Choroid plexus epithelial cell (primary cell): Measurements from ENCODE around the gene HECTD2.
"Not testable (repeated sequence)": the region's sequence is repeated elsewhere in the genome, so short reads cannot be mapped to it uniquely, and the experiment has no call there.

Source experiments
- DNase-seq: peaks from one replicate; pipeline ENCODE4 v3.0.0-alpha.2; 2010; ENCODE audit warnings: low read depth
- H3K4me3 ChIP-seq: 2 replicates; pipeline ENCODE4 v1.5.1; 2011; ENCODE audit warnings: low read depth, mild to moderate bottlenecking, control low read depth, low read length, moderate library complexity
- TF ChIP-seq, protein P1 (sequence below): conservative IDR thresholded peaks from 2 replicates; pipeline ENCODE4 v1.5.1; 2011; ENCODE audit warnings: low read depth, mild to moderate bottlenecking, control low read depth, inconsistent platforms, low read length, moderate library complexity

Gene HECTD2, protein sequence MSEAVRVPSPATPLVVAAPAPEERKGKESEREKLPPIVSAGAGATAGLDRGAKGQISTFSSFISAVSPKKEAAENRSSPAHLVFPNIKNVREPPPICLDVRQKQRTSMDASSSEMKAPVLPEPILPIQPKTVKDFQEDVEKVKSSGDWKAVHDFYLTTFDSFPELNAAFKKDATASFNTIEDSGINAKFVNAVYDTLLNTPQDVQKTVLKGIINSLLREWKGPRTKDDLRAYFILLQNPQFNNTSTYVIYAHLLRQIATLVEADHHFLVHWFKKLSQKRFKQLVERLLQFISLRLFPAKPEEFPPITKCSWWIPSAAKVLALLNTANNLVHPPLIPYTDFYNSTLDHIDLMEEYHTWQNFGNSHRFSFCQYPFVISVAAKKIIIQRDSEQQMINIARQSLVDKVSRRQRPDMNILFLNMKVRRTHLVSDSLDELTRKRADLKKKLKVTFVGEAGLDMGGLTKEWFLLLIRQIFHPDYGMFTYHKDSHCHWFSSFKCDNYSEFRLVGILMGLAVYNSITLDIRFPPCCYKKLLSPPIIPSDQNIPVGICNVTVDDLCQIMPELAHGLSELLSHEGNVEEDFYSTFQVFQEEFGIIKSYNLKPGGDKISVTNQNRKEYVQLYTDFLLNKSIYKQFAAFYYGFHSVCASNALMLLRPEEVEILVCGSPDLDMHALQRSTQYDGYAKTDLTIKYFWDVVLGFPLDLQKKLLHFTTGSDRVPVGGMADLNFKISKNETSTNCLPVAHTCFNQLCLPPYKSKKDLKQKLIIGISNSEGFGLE

DNA sequence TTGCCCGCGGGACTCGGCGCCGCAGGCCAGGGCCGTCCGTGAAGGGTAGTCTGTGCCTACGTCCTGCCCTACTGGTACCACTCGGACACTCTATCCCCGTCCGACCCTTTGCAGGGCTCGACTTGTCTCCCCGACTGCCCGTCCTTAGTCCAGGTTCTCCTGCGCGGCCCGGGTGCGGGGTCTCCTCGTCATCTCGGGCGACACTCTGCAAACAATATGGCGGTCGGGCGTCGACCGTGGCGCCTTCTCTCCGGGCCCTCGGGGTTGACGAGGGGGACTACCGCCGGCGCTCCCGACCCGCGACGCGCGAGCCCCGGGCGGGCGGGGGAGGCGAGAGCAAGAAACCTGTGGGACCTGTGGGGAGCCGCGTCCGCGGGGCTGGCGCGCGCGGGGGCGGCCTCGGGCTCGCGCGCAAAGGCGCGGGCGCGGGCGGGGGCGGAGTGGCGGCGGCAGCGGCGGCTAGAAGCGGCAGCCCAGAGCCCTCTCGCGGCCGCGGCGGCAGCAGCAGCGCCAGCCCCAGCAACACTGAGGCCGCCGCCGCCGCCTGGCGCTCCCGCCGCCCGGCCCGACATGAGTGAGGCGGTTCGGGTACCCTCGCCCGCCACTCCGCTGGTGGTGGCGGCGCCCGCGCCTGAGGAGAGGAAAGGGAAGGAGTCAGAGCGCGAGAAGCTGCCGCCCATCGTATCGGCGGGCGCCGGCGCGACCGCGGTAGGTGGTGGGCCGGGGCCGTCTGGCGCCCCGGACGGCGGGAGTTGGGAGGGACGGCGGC is at the start of gene HECTD2:
Gene HECTD2, plus strand, starts transcription at position 476 of the 769 bp plus-strand sequence. Its CDS starts 95 bp downstream, at position 571.
- TF ChIP-seq, protein P1, sequence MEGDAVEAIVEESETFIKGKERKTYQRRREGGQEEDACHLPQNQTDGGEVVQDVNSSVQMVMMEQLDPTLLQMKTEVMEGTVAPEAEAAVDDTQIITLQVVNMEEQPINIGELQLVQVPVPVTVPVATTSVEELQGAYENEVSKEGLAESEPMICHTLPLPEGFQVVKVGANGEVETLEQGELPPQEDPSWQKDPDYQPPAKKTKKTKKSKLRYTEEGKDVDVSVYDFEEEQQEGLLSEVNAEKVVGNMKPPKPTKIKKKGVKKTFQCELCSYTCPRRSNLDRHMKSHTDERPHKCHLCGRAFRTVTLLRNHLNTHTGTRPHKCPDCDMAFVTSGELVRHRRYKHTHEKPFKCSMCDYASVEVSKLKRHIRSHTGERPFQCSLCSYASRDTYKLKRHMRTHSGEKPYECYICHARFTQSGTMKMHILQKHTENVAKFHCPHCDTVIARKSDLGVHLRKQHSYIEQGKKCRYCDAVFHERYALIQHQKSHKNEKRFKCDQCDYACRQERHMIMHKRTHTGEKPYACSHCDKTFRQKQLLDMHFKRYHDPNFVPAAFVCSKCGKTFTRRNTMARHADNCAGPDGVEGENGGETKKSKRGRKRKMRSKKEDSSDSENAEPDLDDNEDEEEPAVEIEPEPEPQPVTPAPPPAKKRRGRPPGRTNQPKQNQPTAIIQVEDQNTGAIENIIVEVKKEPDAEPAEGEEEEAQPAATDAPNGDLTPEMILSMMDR = peak; percentile 26
- H3K4me3 ChIP-seq = peak within 1 kb of the TSS; percentile 93
- DNase-seq = peak; percentile 76

DNA sequence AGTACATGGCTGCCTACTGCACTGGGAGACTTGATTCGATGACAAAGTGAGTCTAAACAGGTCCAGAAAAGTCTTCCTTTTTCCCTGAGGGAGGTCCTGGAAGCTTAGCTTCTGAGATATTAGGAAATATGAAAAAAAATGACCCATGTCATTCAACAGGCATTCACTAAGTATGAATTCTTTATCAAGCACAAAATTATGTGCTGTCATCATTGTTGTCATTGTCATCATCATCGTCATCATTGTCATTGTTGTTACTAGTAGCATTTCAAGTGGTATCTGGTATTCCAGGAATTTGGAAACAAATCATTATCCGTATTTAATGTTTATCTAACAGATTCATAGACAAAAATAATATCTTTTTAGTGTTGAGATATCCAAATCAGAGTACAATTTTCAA is 49.7 kb upstream of the HECTD2 start:
- H3K4me3 ChIP-seq = no peak overlapping the region
- DNase-seq = no peak
- TF ChIP-seq, protein P1 = no peak

DNA sequence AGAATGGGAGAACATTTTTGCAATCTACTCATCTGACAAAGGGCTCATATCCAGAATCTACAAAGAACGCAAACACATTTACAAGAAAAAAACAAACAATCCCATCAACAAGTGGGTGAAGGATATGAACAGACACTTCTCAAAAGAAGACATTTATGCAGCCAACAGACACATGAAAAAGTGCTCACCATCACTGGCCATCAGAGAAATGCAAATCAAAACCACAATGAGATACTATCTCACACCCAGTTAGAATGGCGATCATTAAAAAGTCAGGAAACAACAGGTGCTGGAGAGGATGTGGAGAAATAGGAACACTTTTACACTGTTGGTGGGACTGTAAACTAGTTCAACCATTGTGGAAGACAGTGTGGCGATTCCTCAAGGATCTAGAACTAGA is 44.6 kb upstream of the HECTD2 start:
- DNase-seq, H3K4me3 ChIP-seq: not testable (repeated sequence)

DNA sequence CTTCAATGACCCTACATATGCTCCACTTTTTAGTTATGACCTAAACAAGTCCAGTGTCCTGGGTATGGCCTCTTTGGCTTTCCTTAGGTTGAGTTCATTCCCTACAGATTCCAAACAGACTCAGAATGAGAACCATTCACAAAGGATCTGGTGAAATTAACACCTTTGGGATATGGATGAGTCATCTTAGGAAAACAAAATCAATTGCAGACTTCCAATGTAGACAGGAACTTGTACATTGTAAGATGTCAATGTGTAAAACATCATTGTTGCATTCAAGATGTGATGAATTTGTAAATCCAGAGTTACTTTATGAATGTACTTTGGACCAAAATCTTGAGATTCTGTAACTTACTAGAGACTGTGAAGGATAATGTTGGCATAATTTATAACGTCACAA is 43.4 kb upstream of the HECTD2 start:
- no peak for DNase-seq
- TF ChIP-seq, protein P1 = no peak
- H3K4me3 ChIP-seq = no peak overlapping the region

DNA sequence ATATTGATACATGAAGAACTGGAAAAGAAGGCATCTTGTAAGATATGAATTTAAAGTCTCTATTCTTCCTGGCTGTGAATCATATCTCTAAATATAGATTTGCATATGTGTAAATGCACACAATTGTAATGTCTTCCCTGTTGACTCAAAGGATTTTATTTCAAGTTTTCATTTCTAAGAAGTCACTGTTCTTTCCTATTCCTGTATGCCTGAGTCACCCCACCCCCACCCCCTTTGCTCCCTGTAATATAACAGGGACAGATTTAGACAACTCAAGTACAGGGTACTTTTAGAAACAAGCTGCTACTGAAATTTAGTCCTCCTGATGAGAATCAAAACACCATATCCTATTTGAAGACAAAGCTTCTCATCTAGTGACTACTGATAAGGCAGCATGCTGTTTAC is 43.0 kb upstream of the HECTD2 start:
- DNase-seq = no peak
- no peak overlapping the region for H3K4me3 ChIP-seq
- TF ChIP-seq, protein P1 = no peak

DNA sequence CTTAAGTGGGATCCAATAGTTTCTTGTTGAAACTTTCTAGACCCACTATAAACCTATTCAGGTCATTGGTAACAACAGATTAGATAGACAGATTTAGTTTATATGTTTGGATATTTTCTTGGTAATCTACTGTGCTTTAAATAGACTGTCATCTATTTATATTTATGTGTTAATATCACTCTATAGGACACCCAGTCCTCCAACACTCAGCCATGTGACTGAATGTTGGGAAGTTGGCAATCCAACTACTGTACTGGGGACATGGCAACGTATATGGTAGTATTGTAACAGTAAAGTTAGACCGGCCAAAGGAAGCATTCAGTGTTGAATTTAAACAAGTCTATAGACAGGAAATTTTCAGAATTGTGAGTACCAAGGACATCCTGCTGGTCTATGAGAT is 42.6 kb upstream of the HECTD2 start:
- no peak for DNase-seq
- TF ChIP-seq, protein P1 = no peak
- H3K4me3 ChIP-seq = no peak overlapping the region
